Fibroblast of skin of right biceps (primary cell): ENCODE results near the gene GLIS1.
A peak's percentile ranks its signal among the peaks of the same experiment; 100 is the strongest.

Experiments used
- DNase-seq: peaks from one replicate; pipeline ENCODE4 v3.0.0-alpha.2; 2013

The GLIS1 gene

DNA sequence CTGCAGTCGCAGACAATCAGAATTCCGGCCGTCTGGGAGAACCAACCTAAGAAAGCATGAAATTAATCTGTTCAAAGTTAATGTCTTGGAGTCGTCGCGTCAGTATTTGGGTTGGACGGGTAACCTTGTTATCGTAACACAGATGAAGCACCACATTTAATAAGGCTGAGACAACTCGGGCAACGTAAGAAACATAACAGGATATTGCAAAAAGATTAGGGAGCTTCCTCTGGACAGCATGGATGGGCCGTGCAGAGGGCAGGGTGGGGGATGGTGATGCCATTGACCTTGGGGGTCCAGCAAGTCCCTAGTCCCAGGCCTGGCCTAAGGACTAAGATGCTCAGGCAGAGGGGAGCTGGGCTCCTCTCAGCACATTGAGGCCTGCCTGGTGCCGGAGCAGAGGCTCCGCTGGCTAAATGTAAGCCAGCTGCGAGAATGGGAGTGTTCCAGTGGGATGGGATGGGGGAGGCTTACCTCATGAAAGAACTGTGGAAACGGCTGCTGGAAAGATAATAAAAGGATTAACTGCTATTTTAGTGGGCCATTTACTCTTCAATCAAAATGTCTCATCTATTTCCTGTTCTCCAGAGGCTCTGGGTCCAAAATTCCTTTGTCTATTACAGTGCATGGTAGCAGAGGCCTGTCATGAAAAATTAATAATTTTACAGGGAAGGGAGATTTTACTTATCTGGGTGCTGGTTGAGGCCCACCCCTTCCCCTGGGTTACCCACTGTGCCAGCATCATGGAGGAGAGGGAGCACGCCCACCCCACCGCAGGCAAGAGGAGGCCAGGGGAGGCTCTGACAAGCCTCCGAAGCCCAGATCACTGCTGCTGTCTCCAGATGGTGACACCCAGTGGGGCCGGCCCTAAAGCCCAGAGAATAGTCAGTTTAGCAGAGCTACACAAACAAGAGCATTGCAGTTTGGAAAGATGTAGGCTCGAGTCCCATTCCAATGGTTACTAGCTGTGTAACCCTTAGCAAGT lies 148.1 kb downstream of the GLIS1 start:
- DNase-seq = peak; percentile 84

DNA sequence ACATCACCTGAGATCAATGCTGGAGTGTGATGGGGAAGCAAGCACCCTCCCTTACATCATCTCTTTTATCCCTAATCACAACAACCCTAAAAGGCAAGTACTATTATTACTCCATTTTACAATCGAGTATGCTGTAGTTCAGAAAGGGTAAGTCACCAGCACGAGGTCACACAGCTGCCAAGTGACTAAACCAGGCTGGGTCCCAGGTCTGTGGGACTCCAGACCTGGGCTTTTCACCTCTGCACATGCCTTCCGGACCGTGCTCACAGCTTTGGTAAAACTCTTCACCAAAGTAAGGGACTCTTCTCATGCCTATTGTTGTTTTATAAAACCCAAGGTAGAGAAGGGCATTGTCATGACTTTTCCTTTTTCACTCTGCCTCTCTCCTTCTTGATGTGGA lies 148.9 kb downstream of the GLIS1 start:
- DNase-seq = no peak

GRCh38 chr1:53589043-53589887 lies 149.7 kb downstream of the GLIS1 start:
- no peak for DNase-seq

DNA sequence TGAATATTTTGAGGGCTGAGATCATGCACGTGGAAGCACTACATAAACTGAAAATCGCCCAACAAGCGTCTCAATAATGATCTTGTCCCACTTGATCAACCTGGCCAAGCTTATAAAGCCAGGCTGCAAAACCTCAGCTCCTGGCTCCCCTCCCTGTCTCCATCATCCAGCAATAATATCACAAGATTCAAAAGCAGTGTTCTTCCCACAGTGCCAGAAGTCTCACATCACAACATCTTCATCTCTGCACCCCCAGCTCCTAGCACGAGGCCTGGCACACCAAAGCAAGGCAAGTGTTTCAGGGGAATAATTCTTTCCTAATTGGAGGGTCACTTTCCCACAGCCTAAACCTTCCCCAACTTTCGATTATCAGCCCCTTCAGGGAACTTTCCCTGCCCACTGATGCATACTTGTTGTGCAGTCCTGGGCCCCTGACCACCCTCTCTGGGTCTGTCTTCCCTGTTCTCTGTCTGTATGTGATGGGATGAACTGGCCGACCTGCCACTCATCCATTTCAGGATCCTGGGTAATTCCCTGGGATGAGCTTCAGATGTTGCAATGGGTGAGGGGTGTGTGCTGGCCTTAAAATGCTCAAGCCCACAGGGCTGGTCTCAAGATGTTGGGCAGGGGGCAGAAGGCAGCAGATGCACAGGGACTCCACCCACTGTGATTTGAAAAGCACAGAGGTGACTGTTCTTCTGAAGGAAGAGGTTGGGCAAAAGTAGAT lies 150.7 kb downstream of the GLIS1 start:
- DNase-seq = no peak

- DNase-seq = no peak
These were observed 151.5 kb downstream of the GLIS1 start for GRCh38 chr1:53587252-53587988.

DNA sequence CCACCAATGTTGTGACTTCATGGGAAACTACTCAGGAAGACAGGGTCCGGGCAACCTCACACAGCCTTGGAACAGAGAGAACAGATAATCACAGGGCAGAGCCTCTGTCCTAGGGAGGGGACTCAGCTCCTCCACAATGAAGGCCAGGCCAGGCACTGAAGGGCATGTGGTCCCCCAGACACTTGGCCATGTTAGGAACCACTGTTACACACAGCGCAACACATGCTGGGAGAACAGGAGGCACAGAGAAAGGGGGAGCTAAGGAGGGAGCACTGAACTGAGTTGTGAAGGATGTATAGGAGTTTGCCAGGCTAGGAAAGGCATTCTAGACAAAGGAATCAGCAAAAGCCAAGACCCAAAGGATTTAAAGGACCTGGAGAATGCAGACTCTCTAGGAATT lies 152.2 kb downstream of the GLIS1 start:
- DNase-seq = no peak

DNA sequence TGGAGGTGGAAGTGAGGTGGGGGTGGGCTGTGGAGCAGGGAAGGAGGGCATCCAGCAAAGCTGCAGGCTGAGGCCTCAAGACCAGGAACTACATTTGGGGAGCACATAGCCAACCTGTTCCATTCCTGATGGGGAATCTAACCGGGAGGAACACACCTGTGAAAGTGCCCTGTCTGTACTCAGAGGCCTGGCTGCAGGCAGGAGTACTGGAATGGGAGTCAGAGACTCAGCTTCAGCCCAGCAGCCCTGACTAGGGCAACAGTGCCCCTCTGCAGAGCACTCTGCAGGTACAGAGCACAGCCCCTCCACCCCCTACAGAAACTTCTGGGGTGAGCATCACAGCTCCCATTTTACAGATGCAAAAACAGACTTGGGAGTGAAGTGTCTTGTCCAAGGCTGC lies 153.4 kb downstream of the GLIS1 start:
- no peak for DNase-seq

DNA sequence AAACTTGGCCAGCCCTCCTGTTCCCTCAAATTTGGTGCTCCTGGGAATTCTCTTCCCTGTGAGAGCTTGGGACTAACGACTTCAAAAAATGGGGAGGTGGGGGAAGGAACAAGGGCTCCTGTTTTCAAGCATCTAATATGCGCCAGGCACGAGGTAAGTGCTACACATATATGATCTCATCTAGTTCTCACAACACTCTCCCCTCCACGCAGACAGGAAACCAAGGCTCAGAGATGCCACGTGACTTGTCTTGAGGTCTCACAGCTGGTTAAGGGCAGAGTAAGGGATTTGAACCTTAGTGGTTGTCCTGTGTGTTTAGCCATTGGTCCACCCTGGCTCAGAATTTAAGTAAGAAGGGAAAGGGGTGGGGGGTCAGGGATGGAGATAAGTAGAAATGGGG lies 153.8 kb downstream of the GLIS1 start:
- peak; percentile 55 for DNase-seq

GRCh38 chr1:53584777-53585107 lies 154.2 kb downstream of the GLIS1 start:
- DNase-seq = no peak

DNA sequence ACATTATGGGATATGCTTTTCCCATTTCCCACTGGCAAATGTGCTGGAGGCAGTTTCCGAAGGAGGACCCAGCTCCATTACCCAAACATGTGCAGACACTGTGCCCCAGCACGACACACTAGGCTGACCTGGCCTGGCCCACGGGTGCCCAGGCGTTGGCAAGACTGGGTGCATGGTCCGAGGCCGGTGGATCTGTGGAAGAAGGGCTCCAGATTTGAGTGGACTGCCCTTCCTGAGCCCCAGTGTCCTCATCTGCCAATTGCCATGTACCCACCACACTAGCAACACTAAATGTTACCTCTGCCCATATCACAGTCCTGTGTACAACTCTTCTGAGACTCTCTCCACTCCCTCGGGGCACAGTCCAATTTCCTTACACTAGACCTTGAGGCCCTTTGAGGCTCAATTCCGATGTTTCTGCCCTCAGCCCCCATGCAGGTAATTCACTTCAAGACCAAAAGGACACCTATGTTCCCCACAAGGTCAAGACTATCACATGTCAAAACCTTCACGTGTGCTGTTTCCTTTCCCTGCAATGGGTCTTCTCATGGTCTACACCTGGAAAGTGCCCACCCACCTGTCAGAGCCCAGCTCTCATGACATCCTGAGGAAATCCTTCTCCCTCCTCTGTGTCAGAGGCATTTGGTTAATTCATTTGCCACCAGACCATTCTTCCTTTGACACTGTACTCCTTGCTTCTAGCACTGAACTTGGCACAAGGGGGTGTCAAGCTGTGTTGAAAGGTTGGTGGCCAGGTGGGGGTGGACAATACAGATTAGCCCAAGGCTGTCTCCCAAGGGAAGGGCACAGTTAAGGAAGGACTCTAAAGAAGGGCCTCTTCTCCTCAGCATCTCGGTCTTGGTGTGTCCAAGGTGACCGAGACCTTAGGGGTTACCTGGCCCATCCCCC lies 154.8 kb downstream of the GLIS1 start:
- no peak for DNase-seq

DNA sequence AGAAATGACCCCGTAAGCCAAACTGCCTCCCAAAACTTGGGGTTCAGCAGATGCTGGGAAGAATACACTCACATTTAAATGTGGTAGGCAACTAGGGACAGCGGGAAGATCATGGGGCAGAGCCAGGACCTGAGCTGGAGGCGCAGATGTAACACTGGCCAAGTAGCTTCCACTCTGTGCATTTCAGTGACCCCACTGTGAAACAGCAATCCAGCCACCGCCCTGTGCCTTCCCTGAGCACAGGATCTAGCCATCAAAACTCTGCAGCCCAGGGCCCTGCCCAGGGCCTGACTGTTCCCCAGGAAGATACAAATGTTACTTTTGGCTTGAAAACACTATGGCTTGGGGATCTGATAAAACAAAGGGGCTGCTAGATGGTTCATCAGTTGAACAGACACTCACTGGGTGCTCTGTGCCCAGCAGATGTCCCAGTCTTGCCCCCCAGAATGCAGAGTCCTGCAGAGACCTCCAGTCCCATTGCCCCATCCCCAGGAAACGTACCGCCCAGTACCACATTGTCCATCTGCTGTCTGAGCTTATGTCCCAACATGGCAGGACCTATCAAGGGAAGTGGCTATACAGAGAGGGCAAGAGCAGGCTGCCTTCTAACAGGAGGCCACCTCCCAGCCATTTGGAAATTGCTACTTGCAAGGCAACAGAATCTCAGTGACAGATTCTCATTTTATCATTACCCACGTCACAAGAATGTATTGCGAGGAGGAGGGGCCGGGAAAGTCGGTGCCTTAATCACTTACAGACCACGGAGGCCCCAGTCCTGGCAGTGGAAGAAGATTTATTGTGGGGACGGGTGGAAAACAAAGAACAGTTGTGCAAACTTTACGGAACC lies 155.7 kb downstream of the GLIS1 start:
- peak; percentile 93 for DNase-seq

DNA sequence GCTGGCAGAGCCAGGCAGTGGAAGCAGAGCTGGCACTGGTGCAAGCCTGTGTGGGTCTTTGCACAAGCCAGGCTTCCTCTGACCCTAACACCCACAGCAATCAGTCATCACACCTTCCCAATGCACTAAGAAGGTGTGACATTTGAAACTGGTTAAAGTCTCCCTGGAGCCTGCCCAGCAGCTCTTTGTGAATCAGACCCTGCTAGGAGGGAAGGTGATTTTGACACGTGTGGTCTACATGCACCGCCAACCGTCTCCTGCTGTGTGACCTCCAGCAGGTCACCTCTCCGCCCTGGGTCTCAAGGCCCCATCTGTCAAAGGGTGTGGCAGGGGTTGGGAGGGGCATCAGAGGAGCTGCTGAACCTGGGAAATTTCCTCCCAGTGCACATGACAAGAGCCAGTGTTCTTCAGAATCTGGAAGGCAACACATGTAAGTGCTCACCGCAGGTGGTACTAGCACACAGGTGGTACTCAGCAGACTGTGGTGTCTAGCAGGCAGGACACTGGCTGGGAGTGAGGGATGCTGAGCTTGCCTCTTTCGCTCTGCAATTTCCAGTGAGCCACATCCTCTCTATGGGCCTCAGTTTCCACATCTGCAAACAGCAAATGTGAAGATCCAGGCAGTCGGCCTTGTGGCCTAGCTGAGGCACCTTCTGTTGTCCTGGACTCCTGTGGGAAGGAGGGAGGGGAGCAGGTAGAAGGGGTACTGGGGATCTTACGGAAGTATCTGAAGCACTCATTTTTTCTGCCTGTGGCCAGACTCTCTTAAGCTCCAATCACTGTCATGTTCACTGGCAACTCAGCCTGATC lies 156.5 kb downstream of the GLIS1 start:
- no peak for DNase-seq

- DNase-seq = no peak
These were observed 157.5 kb downstream of the GLIS1 start for GRCh38 chr1:53581476-53581875.

DNA sequence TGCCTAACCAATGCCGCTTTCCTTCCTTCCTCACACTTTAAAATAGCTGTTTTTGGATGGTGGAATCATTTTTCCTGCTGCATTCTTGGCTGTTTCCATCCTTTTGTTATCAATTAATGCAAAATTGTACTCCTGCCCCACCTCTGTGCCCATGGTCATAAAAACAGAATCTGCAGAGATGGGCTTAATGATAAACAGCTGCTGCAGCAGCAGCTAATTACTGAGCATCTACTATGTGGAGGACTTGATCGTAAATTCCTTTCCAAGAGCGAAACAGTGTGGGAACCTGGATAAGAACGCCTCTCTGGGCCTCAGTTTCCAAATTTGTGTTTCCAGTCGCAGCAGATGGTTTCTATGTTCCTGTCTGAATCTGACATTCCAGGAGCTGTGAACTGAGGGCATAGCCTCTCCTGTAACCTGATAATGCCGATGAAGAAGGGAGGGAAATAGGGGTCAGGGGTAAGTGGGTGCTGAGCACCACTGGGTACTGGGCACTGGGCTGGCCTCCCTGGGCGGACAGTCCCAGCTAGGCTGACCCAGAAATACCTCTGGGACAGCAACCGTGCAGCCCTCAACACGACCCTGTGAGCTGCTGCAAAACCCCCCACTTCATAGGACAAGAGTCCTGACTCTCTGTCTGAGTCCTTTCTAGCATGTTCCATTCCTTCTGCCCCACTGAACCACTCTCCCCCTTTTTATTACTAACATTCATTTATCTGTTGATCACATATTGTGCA lies 158.1 kb downstream of the GLIS1 start:
- DNase-seq = no peak

DNA sequence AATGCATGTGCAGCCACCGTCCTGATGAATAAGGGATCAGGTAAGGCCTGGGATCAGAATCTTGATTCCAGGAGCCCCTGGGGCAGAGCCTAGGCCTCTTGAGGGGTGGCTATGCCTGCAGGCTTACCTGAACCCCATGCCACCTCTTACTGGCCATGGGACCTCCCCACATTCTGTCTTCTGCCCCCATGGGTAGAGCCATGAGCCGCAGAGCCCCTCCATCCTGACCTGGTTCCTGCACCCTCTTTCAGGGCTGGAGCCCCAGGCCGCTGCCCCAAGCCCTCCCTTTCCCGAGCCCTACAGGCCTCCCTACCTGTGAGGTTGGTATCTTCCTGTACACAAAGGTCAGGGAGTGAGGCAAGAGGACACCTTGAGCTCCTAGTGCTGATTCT lies 159.0 kb downstream of the GLIS1 start:
- DNase-seq = no peak

- DNase-seq = no peak
These were observed 159.5 kb downstream of the GLIS1 start for GRCh38 chr1:53579221-53580008.

DNA sequence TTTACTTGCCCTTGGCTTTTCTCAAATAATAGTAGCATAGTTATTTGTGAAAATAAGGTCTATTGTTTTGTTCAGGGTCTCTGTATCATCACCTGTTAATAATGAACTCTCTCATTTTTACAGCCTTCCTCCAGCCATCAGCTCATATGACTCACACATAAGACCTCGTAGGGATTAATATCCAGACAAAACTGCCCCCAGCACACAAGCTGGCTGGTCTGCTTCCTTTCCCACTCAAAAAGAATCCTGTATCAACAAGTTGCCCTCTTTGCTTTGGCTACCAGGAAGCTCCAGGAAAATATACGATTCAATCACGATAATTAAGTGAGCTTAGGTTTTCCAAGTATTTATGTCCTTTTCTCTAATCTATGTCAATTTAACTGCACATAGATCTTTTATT lies 160.6 kb downstream of the GLIS1 start:
- peak; percentile 48 for DNase-seq

DNA sequence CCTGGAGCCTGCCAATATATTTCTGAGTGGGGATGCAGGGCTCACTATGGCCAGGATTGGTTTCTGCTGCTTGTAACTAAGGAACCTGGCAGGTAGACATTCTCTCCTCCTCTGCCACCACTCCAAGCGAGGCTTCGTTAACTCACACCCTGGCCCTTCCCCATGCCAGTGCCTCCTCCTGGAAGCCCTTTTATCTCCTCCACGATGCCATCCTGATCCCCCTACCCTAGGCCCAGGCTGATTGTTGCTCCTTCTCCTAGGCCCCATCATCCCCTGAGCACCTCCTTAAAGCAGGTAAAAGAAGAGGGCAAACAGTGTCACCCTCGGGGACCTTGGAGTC lies 161.2 kb downstream of the GLIS1 start:
- no peak for DNase-seq
